Testis (tissue), 3 donors: ENCODE data around the gene BMPR1A. TPM values are rescaled to one million over a fixed set of nuclear protein-coding genes. Genes with fewer than 3 reads are reported as not detected.

Source experiments
- DNase-seq: peaks from one replicate; pipeline ENCODE4 v3.0.0-alpha.2; 2019
- H3K27ac ChIP-seq, 2 donors: fragments of 200-600 bp; sonication (generic); one replicate each; pipeline ENCODE4 v1.5.1; 2019
- H3K27me3 ChIP-seq: fragments of 200-600 bp; sonication (generic); one replicate; pipeline ENCODE4 v1.5.1; 2019
- H3K36me3 ChIP-seq: fragments of 200-600 bp; sonication (generic); one replicate; pipeline ENCODE4 v1.5.1; 2017; ENCODE audit warnings: low read depth; ENCODE audit errors: missing control alignments
- H3K4me1 ChIP-seq: fragments of 200-600 bp; sonication (generic); one replicate; pipeline ENCODE4 v1.5.1; 2019
- H3K4me3 ChIP-seq, 2 donors: fragments of 200-600 bp; sonication (generic); one replicate each; pipeline ENCODE4 v1.5.1; 2017 to 2019
- H3K9me3 ChIP-seq: fragments of 200-600 bp; sonication (generic); one replicate; pipeline ENCODE4 v1.5.1; 2017
- CTCF ChIP-seq, 3 experiments: fragments of 450-650 bp in 2 of 3; fragments of 200-600 bp in 1 of 3; sonication (generic) in 1 of 3; IDR thresholded peaks; one replicate each; pipeline ENCODE4 v1.5.1; 2016 to 2019; ENCODE audit warnings: antibody characterized with exemption in 3 of 3, mild to moderate bottlenecking in 2 of 3, moderate library complexity in 1 of 3
- POLR2A ChIP-seq: fragments of 450-650 bp; IDR thresholded peaks from one replicate; pipeline ENCODE4 v1.6.1; 2017; ENCODE audit warnings: antibody characterized with exemption, mild to moderate bottlenecking, moderate library complexity
- WGBS, 2 donors: methylation state at CpG; one replicate each; pipeline ENCODE4 v1.1.5; 2018; 5-methylcytosine and 5-hydroxymethylcytosine counted together
- intact Hi-C: fragments of 100-400 bp; cut with DNase I; formaldehyde crosslinking; loops from one replicate; pipeline ENCODE4 v1.15.1; 2023; ENCODE audit warnings: low total_unique reads
- polyA plus RNA-seq: library from polyadenylated mRNA; stranded (reverse); fragments of 350-450 nt; fragmentation: Illumina TruSeq; extraction: RNeasy Lipid Tissue Mini Kit (QIAGEN cat#74804); gene quantifications from one replicate; pipeline ENCODE4 v1.2.3, GENCODE V29; 2014; ENCODE audit warnings: low read depth, low replicate concordance; ENCODE audit not compliant: insufficient read depth
- total RNA-seq, 2 donors: library from RNA; depleted of rRNA; stranded (reverse); fragments of >200 nt; gene quantifications; one replicate each; pipeline ENCODE4 v1.2.3, GENCODE V29; 2016

BMPR1A gene
- total and polyA plus RNA-seq, 3 donors from 2014 or later: 19.5 to 51.1 (median 42.6) TPM

DNA sequence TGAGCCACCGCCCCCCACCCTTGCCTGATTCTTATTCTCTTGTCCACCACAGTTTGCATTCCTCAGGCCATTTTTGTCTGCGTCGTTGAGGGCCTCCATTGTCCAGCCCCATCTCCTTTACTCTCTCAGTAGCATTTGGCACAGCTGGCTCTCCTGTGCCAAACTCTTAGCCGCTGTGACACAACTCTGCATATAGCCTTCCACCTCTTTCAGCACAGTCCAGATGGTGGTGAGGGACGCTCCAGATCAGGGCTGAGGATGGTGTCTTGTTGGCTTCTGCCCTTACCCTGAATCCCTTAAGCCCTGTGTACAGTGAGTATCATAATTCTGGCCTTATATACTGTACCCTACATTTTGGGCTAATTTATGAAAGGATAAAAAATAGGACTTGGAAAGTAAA, 45.6 kb downstream of the BMPR1A start:
- Histone ChIP-seq H3K4me3 (no peak overlapping the region), H3K9me3 (no peaks in the 10 kb centered on the region), H3K27ac (no peak overlapping the region), H3K36me3 (no peaks in the 10 kb centered on the region), H3K27me3 (no peaks in the 10 kb centered on the region), H3K4me1 (peaks cover 18% of the 10 kb centered on the region)
- TF ChIP-seq POLR2A: no peak
- TF ChIP-seq CTCF (IDR thresholded peaks at IDR 0.05): no peak
- DNase-seq: no peak
- intact Hi-C loops: no loop called here
- 92 to 94% methylated on average over 5 of the region's 5 CpGs for WGBS, 2 donors

- no peaks in the 10 kb centered on the region for H3K27me3 ChIP-seq
- intact Hi-C loops: no loop called here
- DNase-seq: no peak
- H3K4me3 ChIP-seq: no peak overlapping the region
- TF ChIP-seq POLR2A (no peak), CTCF (IDR thresholded peaks at IDR 0.05) (no peak)
- 77 to 78% methylated on average over 6 of the region's 6 CpGs for WGBS, 2 donors
- H3K27ac ChIP-seq: no peak overlapping the region
- H3K36me3 ChIP-seq: no peaks in the 10 kb centered on the region
- H3K9me3 ChIP-seq: no peaks in the 10 kb centered on the region
- H3K4me1 ChIP-seq: peaks cover 16% of the 10 kb centered on the region
Observed at GRCh38 chr10:86802473-86803108, 46.2 kb downstream of the BMPR1A start.

DNA sequence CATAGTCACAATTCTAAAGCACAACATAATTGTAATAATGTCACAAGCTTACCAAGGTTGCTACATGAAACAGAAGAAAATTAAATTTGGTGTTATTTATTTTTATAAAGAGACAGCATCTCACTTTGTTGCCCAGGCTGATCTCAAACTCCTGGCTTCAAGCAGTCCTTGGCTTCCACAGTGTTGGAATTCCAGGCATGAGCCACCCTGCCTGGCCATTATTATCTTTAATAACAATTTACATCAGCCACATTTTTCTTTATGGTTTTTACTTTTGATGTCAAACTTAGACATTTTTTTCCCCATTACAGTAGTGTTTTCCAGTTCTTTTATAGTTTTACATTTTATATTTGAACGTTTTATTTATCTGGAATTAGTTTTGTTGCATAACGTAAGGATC, 46.7 kb downstream of the BMPR1A start:
- intact Hi-C loops: no loop called here
- TF ChIP-seq POLR2A: no peak
- TF ChIP-seq CTCF (IDR thresholded peaks at IDR 0.05): no peak
- no peak for DNase-seq
- WGBS, 2 donors: 69 to 72% methylated on average over 2 of the region's 2 CpGs
- no peaks in the 10 kb centered on the region for H3K27me3 ChIP-seq
- H3K27ac ChIP-seq: no peak overlapping the region
- H3K4me3 ChIP-seq: no peak overlapping the region
- H3K36me3 ChIP-seq: no peaks in the 10 kb centered on the region
- peaks cover 10% of the 10 kb centered on the region for H3K4me1 ChIP-seq
- no peaks in the 10 kb centered on the region for H3K9me3 ChIP-seq

GRCh38 chr10:86804805-86805204, 48.4 kb downstream of the BMPR1A start:
- Histone ChIP-seq H3K36me3 (no peaks in the 10 kb centered on the region), H3K27me3 (no peaks in the 10 kb centered on the region), H3K9me3 (no peaks in the 10 kb centered on the region), H3K4me1 (no peaks in the 10 kb centered on the region), H3K4me3 (no peak overlapping the region), H3K27ac (no peak overlapping the region)
- no peak for DNase-seq
- intact Hi-C loops: no loop called here
- 91 to 92% methylated on average over 3 of the region's 3 CpGs for WGBS, 2 donors
- TF ChIP-seq CTCF (IDR thresholded peaks at IDR 0.05) (no peak), POLR2A (no peak)

DNA sequence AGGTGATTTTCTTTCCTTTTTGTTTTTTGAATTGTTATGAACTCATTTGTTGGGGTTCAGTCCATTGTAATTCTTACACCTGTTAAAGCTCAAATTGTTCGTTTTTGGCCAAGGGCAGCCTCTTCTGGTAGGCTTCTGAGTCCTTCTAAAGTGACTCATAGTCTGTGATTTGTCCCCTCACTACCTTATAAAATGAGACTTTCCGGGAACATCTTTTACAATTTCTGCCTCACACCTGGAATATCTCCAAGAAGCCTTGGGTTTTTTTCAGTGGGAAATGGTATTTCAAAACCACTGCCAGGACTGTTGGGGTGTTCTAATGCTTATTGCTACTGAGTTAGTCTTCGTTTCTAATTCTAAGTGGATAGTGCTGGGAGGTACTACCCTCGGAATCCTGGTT, 56.7 kb downstream of the BMPR1A start:
- no peak for TF ChIP-seq POLR2A
- Histone ChIP-seq H3K27ac (no peak overlapping the region), H3K27me3 (no peaks in the 10 kb centered on the region), H3K9me3 (no peaks in the 10 kb centered on the region), H3K36me3 (no peaks in the 10 kb centered on the region), H3K4me3 (no peak overlapping the region), H3K4me1 (peaks cover 13% of the 10 kb centered on the region)
- intact Hi-C loops: no loop called here
- WGBS, 2 donors: 44 to 59% methylated on average over 4 of the region's 4 CpGs
- DNase-seq: no peak
